Spleen (tissue), 11 donors: ENCODE data around the gene DDIT4. TPM values are rescaled to one million over a fixed set of nuclear protein-coding genes. Genes with fewer than 3 reads are reported as not detected.
A peak's percentile ranks its signal among the peaks of the same experiment; 100 is the strongest.

ENCODE experiments used
- DNase-seq: peaks from one replicate; pipeline ENCODE4 v3.0.0-alpha.2; 2020
- H3K27ac ChIP-seq, 8 donors: fragments of 200-600 bp; sonication (generic) in 7 of 8; 1 replicate in 4 of 8; 2 replicates in 4 of 8; pipeline versions ENCODE4 v1.5.0 to v1.8.0; 2016 to 2021; ENCODE audit warnings: inconsistent platforms in 4 of 8, mild to moderate bottlenecking in 4 of 8, moderate library complexity in 1 of 8
- H3K27me3 ChIP-seq, 7 donors: fragments of 200-600 bp; sonication (generic) in 6 of 7; replicated peaks in 1 of 7; 1 replicate in 4 of 7; 2 replicates in 3 of 7; pipeline versions ENCODE4 v1.5.0 to v1.8.0; 2016 to 2021; ENCODE audit warnings: inconsistent platforms in 3 of 7, mild to moderate bottlenecking in 1 of 7
- H3K36me3 ChIP-seq, 6 donors: fragments of 200-600 bp; sonication (generic) in 5 of 6; 1 replicate in 4 of 6; 2 replicates in 2 of 6; pipeline versions ENCODE4 v1.5.0 to v1.8.0; 2016 to 2021; ENCODE audit warnings: inconsistent platforms in 2 of 6
- H3K4me1 ChIP-seq, 6 donors: fragments of 200-600 bp; sonication (generic) in 5 of 6; 1 replicate in 3 of 6; 2 replicates in 3 of 6; pipeline versions ENCODE4 v1.5.0 to v1.8.0; 2016 to 2021; ENCODE audit warnings: inconsistent platforms in 3 of 6
- H3K4me3 ChIP-seq, 8 donors: fragments of 200-600 bp; sonication (generic) in 7 of 8; 1 replicate in 4 of 8; 2 replicates in 4 of 8; pipeline versions ENCODE4 v1.5.0 to v1.8.0; 2016 to 2021; ENCODE audit warnings: inconsistent platforms in 4 of 8, mild to moderate bottlenecking in 4 of 8, moderate library complexity in 2 of 8
- H3K9me3 ChIP-seq, 8 donors: fragments of 200-600 bp; sonication (generic) in 7 of 8; 1 replicate in 4 of 8; 2 replicates in 4 of 8; pipeline versions ENCODE4 v1.5.0 to v1.8.0; 2016 to 2021; ENCODE audit warnings: inconsistent platforms in 4 of 8
- CTCF ChIP-seq, 11 experiments: fragments of 200-600 bp in 7 of 11; fragments of 450-650 bp in 4 of 11; sonication (generic) in 4 of 11; IDR thresholded peaks in 8 of 11; conservative IDR thresholded peaks in 3 of 11; 1 replicate in 7 of 11; 2 replicates in 4 of 11; pipeline versions ENCODE4 v1.4.0 to v1.8.0; 2016 to 2021; ENCODE audit warnings: antibody characterized with exemption in 11 of 11, inconsistent platforms in 4 of 11, mild to moderate bottlenecking in 1 of 11
- POLR2A ChIP-seq, 3 donors: fragments of 450-650 bp; IDR thresholded peaks; one replicate each; pipeline ENCODE4 v1.5.1; 2017; ENCODE audit warnings: antibody characterized with exemption in 3 of 3, mild to moderate bottlenecking in 1 of 3
- POLR2AphosphoS5 ChIP-seq, 3 donors: sonication (generic); formaldehyde crosslinking; IDR thresholded peaks; one replicate each; pipeline ENCODE4 v1.5.1; 2017; ENCODE audit warnings: antibody characterized with exemption in 3 of 3
- WGBS, 5 donors: extraction: QIAGEN DNeasy Blood & Tissue Kit in 3 of 5; methylation state at CpG; one replicate each; pipeline versions ENCODE4 v1.1.5 to v1.1.7; 2013 to 2018; 5-methylcytosine and 5-hydroxymethylcytosine counted together
- intact Hi-C: fragments of 100-400 bp; cut with DNase I; formaldehyde crosslinking; loops from one replicate; pipeline ENCODE4 v1.15.0; 2023; ENCODE audit warnings: low total_unique reads
- polyA plus RNA-seq, 3 donors: library from polyadenylated mRNA; stranded (reverse); fragments of 200-250 nt; gene quantifications; one replicate each; pipeline ENCODE4 v1.2.1, GENCODE V29; 2013
- total RNA-seq, 7 donors: library from RNA; depleted of rRNA in 3 of 7; stranded (reverse); fragments of >200 nt in 3 of 7; fragmentation: NEBNext Ultra II Directional in 4 of 7; extraction: Animal tissue kit (Norgen Biotek cat#: 25700) in 4 of 7; gene quantifications; one replicate each; pipeline versions ENCODE4 v1.1.0 to v1.2.1, GENCODE V29; 2016 to 2021
- donor health status: healthy with polysubstance abuse.
- donor health status: DM: no; HTN: no; CAD: no; lungs with moderate emphysema.
- donor health status: DM: no; HTN: no; CAD: no.
- donor health status: Bipolar disorder and iron deficiency.
- donor health status: healthy.
- donor health status: DM: no; HTN: no; CAD: no.
- donor health status: DM: yes; HTN: yes; CAD: no.

The DDIT4 gene
- total and polyA plus RNA-seq, 10 donors: 99.3 to 308 (median 228) TPM

- Histone ChIP-seq H3K4me1 (peaks cover 49 to 97% (median 77%) of the 10 kb centered on the region in 6 donors), H3K4me3 (peak overlapping the region; percentile 0 to 76 (median 44)), H3K27ac (peak overlapping the region; percentile 84 to 95 (median 90)), H3K36me3 (no peaks in the 10 kb centered on the region), H3K9me3 (no peaks in the 10 kb centered on the region), H3K27me3 (no peaks in the 10 kb centered on the region)
- intact Hi-C loops: no loop called here
- peak; percentile 34 to 83 (median 75) for TF ChIP-seq POLR2AphosphoS5 (IDR thresholded peaks at IDR 0.05)
- TF ChIP-seq CTCF (IDR thresholded peaks at IDR 0.05 in 8 of 11, conservative IDR thresholded peaks at IDR 0.05 in 3 of 11): peak in 3 of 11 experiments; percentile 18 to 44 (median 27)
- TF ChIP-seq POLR2A (IDR thresholded peaks at IDR 0.05): no peak
- WGBS, 5 donors: 3 to 6% (median 5%) methylated on average over 19 to 30 of the region's 30 CpGs
- no peak for DNase-seq
Observed at GRCh38 chr10:72260976-72261783, 12.5 kb upstream of the DDIT4 start.

- Histone ChIP-seq H3K27ac (peak overlapping the region; percentile 84 to 95 (median 90)), H3K9me3 (no peaks in the 10 kb centered on the region), H3K27me3 (no peaks in the 10 kb centered on the region), H3K4me3 (peak overlapping the region in 2 of 8 donors; percentile 45 to 76), H3K36me3 (no peaks in the 10 kb centered on the region), H3K4me1 (peaks cover 42 to 89% (median 69%) of the 10 kb centered on the region in 6 donors)
- DNase-seq: no peak
- WGBS, 5 donors: 90 to 97% (median 94%) methylated on average over 7 of the region's 7 CpGs
- TF ChIP-seq POLR2AphosphoS5 (IDR thresholded peaks at IDR 0.05) (no peak), POLR2A (IDR thresholded peaks at IDR 0.05) (no peak), CTCF (IDR thresholded peaks at IDR 0.05 in 8 of 11, conservative IDR thresholded peaks at IDR 0.05 in 3 of 11) (no peak)
- intact Hi-C loops: no loop called here
Observed at GRCh38 chr10:72261784-72262404, 11.8 kb upstream of the DDIT4 start.

- TF ChIP-seq POLR2AphosphoS5 (IDR thresholded peaks at IDR 0.05) (peak in 2 of 3 donors; percentile 31 to 69), CTCF (IDR thresholded peaks at IDR 0.05 in 8 of 11, conservative IDR thresholded peaks at IDR 0.05 in 3 of 11) (no peak)
- peaks cover 28 to 71% (median 52%) of the 10 kb centered on the region in 6 donors for H3K4me1 ChIP-seq
- no peak overlapping the region for H3K4me3 ChIP-seq
- 75 to 86% (median 78%) methylated on average over 6 of the region's 6 CpGs for WGBS, 5 donors
- DNase-seq: no peak
- peak overlapping the region in 4 of 8 donors; percentile 36 to 93 (median 48) for H3K27ac ChIP-seq
- H3K36me3 ChIP-seq: no peaks in the 10 kb centered on the region
- H3K27me3 ChIP-seq: no peaks in the 10 kb centered on the region
- no peaks in the 10 kb centered on the region for H3K9me3 ChIP-seq
- intact Hi-C loops: no loop called here
Observed at GRCh38 chr10:72263613-72264241, 10.0 kb upstream of the DDIT4 start.
